ENCODE data around the gene SH2D2A. TPM values are rescaled to one million over a fixed set of nuclear protein-coding genes. Genes with fewer than 3 reads are reported as not detected.
"Not testable (repeated sequence)": the region's sequence is repeated elsewhere in the genome, so short reads cannot be mapped to it uniquely, and the experiment has no call there.

Gene SH2D2A
- polyA plus RNA-seq, 2 donors, result 0.90 to 1.00 TPM

DNA sequence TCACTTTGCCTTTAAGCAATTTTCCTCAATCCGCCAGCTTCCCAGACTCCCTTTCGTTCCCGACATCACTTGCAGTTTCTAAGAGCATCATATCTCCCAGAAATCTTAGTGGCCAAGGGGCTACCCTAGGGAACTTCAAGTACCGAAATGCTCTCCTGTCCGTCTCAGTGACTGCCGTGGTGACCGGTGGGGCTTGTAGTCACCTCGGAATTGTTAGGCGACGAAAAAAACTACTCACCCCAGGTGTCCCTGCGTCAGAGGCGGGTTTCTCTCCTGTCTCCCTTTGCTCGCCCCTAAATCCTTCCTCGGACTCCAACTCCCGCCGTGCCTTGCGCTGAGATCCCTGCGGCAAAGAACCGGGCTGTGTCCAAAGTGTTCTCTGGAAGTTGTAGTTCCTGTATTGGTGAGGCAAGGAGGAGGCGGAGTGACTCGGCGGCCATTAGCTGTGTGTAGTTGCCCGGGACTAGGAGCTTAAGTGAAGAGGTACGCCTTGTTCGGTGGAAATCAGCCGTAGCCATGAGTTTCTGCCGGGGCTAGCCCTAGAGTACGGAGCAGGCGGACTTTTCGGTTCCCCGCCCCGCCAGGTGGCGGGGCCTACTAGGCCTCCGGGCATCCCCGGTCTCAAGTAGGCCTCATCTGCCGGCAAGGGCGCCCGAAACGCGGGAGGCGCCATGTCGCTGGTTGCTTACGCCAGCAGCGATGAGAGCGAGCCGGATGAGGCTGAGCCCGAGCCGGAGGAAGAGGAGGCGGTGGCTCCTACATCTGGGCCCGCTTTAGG, 49.4 kb downstream of the SH2D2A start, which contains the start of gene PRCC:
TSS of gene PRCC (plus strand) at position 435 of the 778 bp plus-strand sequence. CDS start at position 672, 237 bp downstream.
- Histone ChIP-seq H3K9me3 (ENCODE audit: control insufficient read depth in 2 of 2, insufficient read depth in 1 of 2, low read depth in 1 of 2, low read length in 1 of 2) (no peaks in the 10 kb centered on the region), H3K27me3 (ENCODE audit: control insufficient read depth in 1 of 2, insufficient read depth in 2 of 2, low read length in 2 of 2) (no peaks in the 10 kb centered on the region), H3K4me3 (ENCODE audit: low read depth in 1 of 2, low read length in 2 of 2) (peak within 1 kb of the TSS; percentile 91 to 94), H3K27ac (ENCODE audit: low read depth in 2 of 2, low read length in 1 of 2) (peak within 1 kb of the TSS; percentile 94 to 97), H3K4me1 (ENCODE audit: control insufficient read depth in 2 of 2, insufficient read depth in 2 of 2, low read length in 1 of 2) (peaks cover 2 to 5% of the 10 kb centered on the region in 2 donors), H3K36me3 (ENCODE audit: control insufficient read depth in 2 of 2, insufficient read depth in 2 of 2, low read length in 1 of 2) (no peaks in the 10 kb centered on the region)
- 0% methylated on average over 42 to 50 of the region's 50 CpGs for WGBS, 2 donors

DNA sequence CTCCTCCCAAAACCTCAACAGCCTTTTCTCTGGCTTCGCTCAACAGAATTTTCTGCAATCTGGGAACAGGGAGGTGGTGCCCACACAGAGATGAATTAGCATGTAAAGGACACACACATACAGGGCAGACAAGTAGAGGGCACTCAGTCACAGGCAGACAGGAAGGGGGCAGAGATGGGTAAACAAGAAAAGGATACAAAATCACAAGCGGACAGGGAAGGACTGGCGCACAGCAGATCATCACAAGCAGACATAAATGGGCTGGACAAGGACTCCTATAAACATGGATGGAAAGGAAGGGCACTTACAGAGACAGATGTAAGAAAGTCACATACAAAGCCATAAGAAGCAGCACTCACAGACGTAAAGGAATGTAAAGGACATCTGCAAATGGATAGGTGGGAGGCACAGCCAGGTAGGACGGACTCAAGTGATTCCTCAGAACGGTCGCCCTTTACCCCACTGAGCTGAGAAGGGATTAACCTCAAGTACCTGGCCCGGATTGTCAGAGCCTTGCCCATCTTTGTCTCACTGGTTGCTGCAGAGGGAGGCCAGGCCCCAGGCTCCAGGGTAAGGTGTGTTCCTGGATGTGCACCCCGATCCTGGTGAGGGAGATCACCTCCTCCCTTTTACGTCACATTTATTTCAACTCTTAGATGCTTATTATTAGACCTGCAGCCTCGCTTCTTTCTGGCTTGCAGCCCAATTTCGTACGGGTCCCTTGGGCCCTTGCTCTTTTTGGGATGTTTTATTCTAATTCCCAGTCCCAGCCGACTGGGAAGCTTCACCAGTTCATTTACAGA, 50.1 kb downstream of the SH2D2A start:
- Histone ChIP-seq H3K4me1 (ENCODE audit: control insufficient read depth in 2 of 2, insufficient read depth in 2 of 2, low read length in 1 of 2) (peaks cover 2 to 5% of the 10 kb centered on the region in 2 donors), H3K27ac (ENCODE audit: low read depth in 2 of 2, low read length in 1 of 2) (peak overlapping the region; percentile 89 to 94), H3K36me3 (ENCODE audit: control insufficient read depth in 2 of 2, insufficient read depth in 2 of 2, low read length in 1 of 2) (no peaks in the 10 kb centered on the region)

DNA sequence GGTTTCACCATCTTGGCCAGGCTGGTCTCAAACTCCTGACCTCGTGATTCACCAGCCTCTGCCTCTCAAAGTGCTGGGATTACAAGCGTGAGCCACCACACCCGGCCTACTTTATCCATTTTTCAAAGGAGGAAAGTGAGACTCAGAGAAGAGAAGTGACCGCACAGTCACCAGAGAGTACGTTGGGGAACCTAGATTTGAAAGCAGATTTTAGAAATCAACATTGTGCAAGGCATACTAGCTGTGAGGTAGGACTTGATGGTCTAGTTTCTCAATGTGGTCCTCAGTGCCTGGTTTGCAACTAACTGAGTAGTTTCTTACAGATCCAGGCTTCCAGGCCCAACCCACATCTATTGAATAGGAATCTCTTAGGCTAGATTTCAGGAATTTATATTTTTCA, 51.0 kb downstream of the SH2D2A start:
- Histone ChIP-seq H3K27me3 (ENCODE audit: control insufficient read depth in 1 of 2, insufficient read depth in 2 of 2, low read length in 2 of 2) (no peaks in the 10 kb centered on the region), H3K27ac (ENCODE audit: low read depth in 2 of 2, low read length in 1 of 2) (no peak overlapping the region), H3K4me3 (ENCODE audit: low read depth in 1 of 2, low read length in 2 of 2) (no peak overlapping the region), H3K36me3 (ENCODE audit: control insufficient read depth in 2 of 2, insufficient read depth in 2 of 2, low read length in 1 of 2) (no peaks in the 10 kb centered on the region), H3K4me1 (ENCODE audit: control insufficient read depth in 2 of 2, insufficient read depth in 2 of 2, low read length in 1 of 2) (peaks cover 0 to 5% of the 10 kb centered on the region in 2 donors), H3K9me3 (ENCODE audit: control insufficient read depth in 2 of 2, insufficient read depth in 1 of 2, low read depth in 1 of 2, low read length in 1 of 2) (no peaks in the 10 kb centered on the region)
- 89 to 93% methylated on average over 5 of the region's 5 CpGs for WGBS, 2 donors

More for the DNA sequence above, 50.1 kb downstream of the SH2D2A start:
- no peaks in the 10 kb centered on the region for H3K9me3 ChIP-seq (ENCODE audit: control insufficient read depth in 2 of 2, insufficient read depth in 1 of 2, low read depth in 1 of 2, low read length in 1 of 2)
- H3K27me3 ChIP-seq (ENCODE audit: control insufficient read depth in 1 of 2, insufficient read depth in 2 of 2, low read length in 2 of 2), result no peaks in the 10 kb centered on the region
- H3K4me3 ChIP-seq (ENCODE audit: low read depth in 1 of 2, low read length in 2 of 2), result peak overlapping the region; percentile 57 to 66
- 6 to 7% methylated on average over 14 of the region's 14 CpGs for WGBS, 2 donors

DNA sequence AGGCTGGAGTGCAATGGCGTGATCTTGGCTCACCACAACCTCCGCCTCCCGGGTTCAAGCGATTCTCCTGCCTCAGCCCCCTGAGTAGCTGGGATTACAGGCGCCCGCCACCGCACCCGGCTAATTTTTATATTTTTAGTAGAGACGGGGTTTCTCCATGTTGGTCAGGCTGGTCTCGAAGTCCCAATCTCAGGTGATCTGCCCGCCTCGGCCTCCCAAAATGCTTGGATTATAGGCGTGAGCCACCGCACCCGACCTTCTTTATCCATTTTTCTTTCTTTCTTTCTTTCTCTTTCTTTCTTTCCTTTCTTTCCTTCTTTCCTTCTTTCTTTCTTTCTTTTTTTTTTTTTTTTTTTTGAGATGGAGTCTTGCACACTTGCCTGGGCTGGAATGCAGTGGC, 51.5 kb downstream of the SH2D2A start:
- not testable (repeated sequence) for H3K4me3 ChIP-seq (ENCODE audit: low read depth in 1 of 2, low read length in 2 of 2); H3K27ac ChIP-seq (ENCODE audit: low read depth in 2 of 2, low read length in 1 of 2); H3K27me3 ChIP-seq (ENCODE audit: control insufficient read depth in 1 of 2, insufficient read depth in 2 of 2, low read length in 2 of 2); H3K4me1 ChIP-seq (ENCODE audit: control insufficient read depth in 2 of 2, insufficient read depth in 2 of 2, low read length in 1 of 2); H3K9me3 ChIP-seq (ENCODE audit: control insufficient read depth in 2 of 2, insufficient read depth in 1 of 2, low read depth in 1 of 2, low read length in 1 of 2); H3K36me3 ChIP-seq (ENCODE audit: control insufficient read depth in 2 of 2, insufficient read depth in 2 of 2, low read length in 1 of 2)
- 94 to 96% methylated on average over 15 of the region's 15 CpGs for WGBS, 2 donors

DNA sequence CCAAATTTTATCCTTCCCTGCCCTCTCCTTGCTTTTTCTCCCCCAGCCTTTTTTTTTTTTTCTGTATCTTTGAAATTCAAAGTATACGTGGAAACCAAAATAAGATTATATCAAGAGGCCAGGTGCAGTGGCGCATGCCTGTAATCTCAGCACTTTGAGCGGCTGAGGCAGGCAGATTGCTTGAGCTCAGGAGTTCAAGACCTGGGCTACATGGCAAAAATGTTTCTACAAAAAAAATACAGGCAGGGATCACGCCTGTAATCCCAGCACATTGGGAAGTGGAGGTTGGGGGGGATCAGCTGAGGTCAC, 55.9 kb downstream of the SH2D2A start:
- Histone ChIP-seq H3K27me3 (ENCODE audit: control insufficient read depth in 1 of 2, insufficient read depth in 2 of 2, low read length in 2 of 2) (no peaks in the 10 kb centered on the region), H3K27ac (ENCODE audit: low read depth in 2 of 2, low read length in 1 of 2) (no peak overlapping the region), H3K4me1 (ENCODE audit: control insufficient read depth in 2 of 2, insufficient read depth in 2 of 2, low read length in 1 of 2) (no peaks in the 10 kb centered on the region), H3K4me3 (ENCODE audit: low read depth in 1 of 2, low read length in 2 of 2) (no peak overlapping the region), H3K9me3 (ENCODE audit: control insufficient read depth in 2 of 2, insufficient read depth in 1 of 2, low read depth in 1 of 2, low read length in 1 of 2) (no peaks in the 10 kb centered on the region), H3K36me3 (ENCODE audit: control insufficient read depth in 2 of 2, insufficient read depth in 2 of 2, low read length in 1 of 2) (no peaks in the 10 kb centered on the region)
- WGBS, 2 donors, result 73 to 80% methylated on average over 4 of the region's 4 CpGs

DNA sequence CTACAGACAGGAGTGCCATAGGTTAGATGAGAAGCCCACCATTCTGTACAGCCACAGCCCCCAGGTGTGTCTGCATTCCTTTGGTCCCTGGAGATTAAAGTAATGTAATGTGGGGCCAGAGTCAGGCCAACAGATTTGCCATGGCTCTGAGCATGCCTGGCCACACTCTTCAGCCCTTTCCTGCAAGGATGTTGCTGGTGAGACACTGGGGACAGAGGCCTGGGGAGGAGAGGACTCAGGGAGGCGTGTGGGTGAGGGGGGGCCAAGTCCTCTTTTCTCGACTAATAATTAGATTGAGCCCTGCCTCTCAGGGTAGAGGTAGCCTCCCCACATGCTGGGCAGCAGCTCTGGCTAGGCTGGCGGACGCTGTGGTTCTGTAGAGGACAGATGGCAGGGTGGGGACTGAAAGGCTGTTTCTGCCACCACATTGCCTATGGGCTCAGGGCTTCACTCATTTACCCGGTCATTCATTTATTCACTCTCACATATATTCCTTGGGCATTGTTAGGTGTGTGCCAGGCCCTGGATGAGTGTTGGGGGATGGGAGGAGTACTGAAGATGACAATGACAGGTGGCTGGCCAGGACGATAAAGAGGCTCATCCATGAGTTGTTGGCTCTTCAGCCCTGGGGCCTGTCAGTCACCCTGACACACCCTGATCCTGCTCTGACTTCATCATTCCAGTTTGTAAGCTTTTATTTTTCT, 56.4 kb downstream of the SH2D2A start:
- Histone ChIP-seq H3K4me1 (ENCODE audit: control insufficient read depth in 2 of 2, insufficient read depth in 2 of 2, low read length in 1 of 2) (no peaks in the 10 kb centered on the region), H3K9me3 (ENCODE audit: control insufficient read depth in 2 of 2, insufficient read depth in 1 of 2, low read depth in 1 of 2, low read length in 1 of 2) (no peaks in the 10 kb centered on the region), H3K27me3 (ENCODE audit: control insufficient read depth in 1 of 2, insufficient read depth in 2 of 2, low read length in 2 of 2) (no peaks in the 10 kb centered on the region), H3K36me3 (ENCODE audit: control insufficient read depth in 2 of 2, insufficient read depth in 2 of 2, low read length in 1 of 2) (no peaks in the 10 kb centered on the region), H3K4me3 (ENCODE audit: low read depth in 1 of 2, low read length in 2 of 2) (no peak overlapping the region), H3K27ac (ENCODE audit: low read depth in 2 of 2, low read length in 1 of 2) (no peak overlapping the region)
- WGBS, 2 donors, result 68% methylated on average over 6 of the region's 6 CpGs

DNA sequence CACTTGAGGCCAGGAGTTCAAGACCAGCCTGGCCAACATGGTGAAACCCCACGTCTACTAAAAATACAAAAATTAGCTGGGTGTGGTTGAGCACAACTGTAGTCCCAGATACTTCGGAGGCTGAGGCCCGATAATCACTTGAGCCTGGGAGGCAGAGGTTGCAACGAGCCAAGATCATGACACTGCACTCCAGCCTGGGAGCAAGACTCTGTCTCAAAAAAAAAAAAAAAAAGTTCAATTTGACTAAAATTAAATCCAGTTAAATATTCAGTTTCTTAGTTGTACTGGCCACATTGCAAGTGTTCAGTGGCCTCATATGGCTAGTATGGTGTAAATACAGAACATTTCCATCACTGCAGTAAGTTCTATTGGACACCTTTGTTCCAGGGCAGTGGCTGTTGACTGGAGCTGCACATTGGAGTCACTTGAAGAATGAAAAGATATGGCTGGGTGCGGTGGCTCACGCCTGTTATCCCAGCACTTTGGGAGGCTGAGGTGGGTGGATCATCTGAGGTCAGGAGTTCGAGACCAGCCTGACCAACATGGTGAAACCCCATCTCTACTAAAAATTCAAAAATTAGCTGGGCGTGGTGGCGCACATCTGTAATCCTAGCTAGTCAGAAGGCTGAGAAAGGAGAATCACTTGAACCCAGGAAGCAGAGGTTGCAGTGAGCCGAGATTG, 58.9 kb downstream of the SH2D2A start:
- H3K9me3 ChIP-seq (ENCODE audit: control insufficient read depth in 2 of 2, insufficient read depth in 1 of 2, low read depth in 1 of 2, low read length in 1 of 2); H3K4me1 ChIP-seq (ENCODE audit: control insufficient read depth in 2 of 2, insufficient read depth in 2 of 2, low read length in 1 of 2); H3K27me3 ChIP-seq (ENCODE audit: control insufficient read depth in 1 of 2, insufficient read depth in 2 of 2, low read length in 2 of 2); H3K27ac ChIP-seq (ENCODE audit: low read depth in 2 of 2, low read length in 1 of 2); H3K36me3 ChIP-seq (ENCODE audit: control insufficient read depth in 2 of 2, insufficient read depth in 2 of 2, low read length in 1 of 2); H3K4me3 ChIP-seq (ENCODE audit: low read depth in 1 of 2, low read length in 2 of 2): not testable (repeated sequence)
- WGBS, 2 donors, result 87 to 97% methylated on average over 10 of the region's 10 CpGs

DNA sequence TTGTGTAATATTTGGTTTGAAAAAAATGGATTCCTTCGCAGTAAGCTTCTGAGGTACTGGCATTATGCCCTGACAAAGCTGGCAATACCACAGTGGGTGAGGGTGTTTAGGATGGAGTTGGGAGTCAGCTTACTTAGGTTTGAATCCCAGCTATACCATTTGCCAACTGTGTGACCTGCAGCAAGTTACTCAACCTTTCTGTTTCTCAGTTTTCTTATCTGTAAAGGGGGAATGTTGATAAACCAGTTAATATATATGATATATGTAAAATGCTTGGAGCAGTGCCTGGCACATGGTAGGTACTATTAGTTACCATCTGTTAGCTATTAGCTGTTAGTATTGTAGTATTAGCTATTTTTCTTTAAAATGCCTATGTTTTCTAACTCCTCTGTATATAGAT, 60.3 kb downstream of the SH2D2A start:
- H3K4me3 ChIP-seq (ENCODE audit: low read depth in 1 of 2, low read length in 2 of 2), result no peak overlapping the region
- H3K36me3 ChIP-seq (ENCODE audit: control insufficient read depth in 2 of 2, insufficient read depth in 2 of 2, low read length in 1 of 2), result no peaks in the 10 kb centered on the region
- H3K27ac ChIP-seq (ENCODE audit: low read depth in 2 of 2, low read length in 1 of 2), result no peak overlapping the region
- H3K27me3 ChIP-seq (ENCODE audit: control insufficient read depth in 1 of 2, insufficient read depth in 2 of 2, low read length in 2 of 2), result no peaks in the 10 kb centered on the region
- H3K9me3 ChIP-seq (ENCODE audit: control insufficient read depth in 2 of 2, insufficient read depth in 1 of 2, low read depth in 1 of 2, low read length in 1 of 2), result no peaks in the 10 kb centered on the region
- peaks cover 0 to 2% of the 10 kb centered on the region in 2 donors for H3K4me1 ChIP-seq (ENCODE audit: control insufficient read depth in 2 of 2, insufficient read depth in 2 of 2, low read length in 1 of 2)
- 93 to 94% methylated on average over 1 of the region's 1 CpG for WGBS, 2 donors

Measured in esophagus (tissue), 2 donors.